HepG2 (cell line): ENCODE measurements around the gene NUTF2. TPM values are rescaled to one million over a fixed set of nuclear protein-coding genes. Genes with fewer than 3 reads are reported as not detected.
A peak's percentile ranks its signal among the peaks of the same experiment; 100 is the strongest.

Source experiments
- CBFB ChIP-seq: sonication (generic); formaldehyde crosslinking; IDR thresholded peaks from 2 replicates; pipeline ENCODE4 v1.4.0; 2020; ENCODE audit warnings: missing genetic modification reagents
- HDAC1 ChIP-seq: sonication (generic); formaldehyde crosslinking; IDR thresholded peaks from 2 replicates; pipeline ENCODE4 v1.5.1; 2020; ENCODE audit warnings: mild to moderate bottlenecking, missing genetic modification reagents
- PITX1 ChIP-seq: sonication (generic); formaldehyde crosslinking; IDR thresholded peaks from 2 replicates; pipeline ENCODE4 v1.5.1; 2020; ENCODE audit warnings: mild to moderate bottlenecking, missing genetic modification reagents
- RCOR2 ChIP-seq: IDR thresholded peaks from 2 replicates; pipeline ENCODE4 v1.6.1; 2016; ENCODE audit warnings: missing biosample characterization, missing genetic modification reagents
- SMARCC2 ChIP-seq: fragments of 450-650 bp; IDR thresholded peaks from 2 replicates; pipeline ENCODE4 v1.6.1; 2017; ENCODE audit warnings: antibody characterized with exemption, mild to moderate bottlenecking
- TGIF2 ChIP-seq: IDR thresholded peaks from 2 replicates; pipeline ENCODE4 v1.6.1; 2016; ENCODE audit warnings: control low read depth, missing compliant biosample characterization
- ZKSCAN5 ChIP-seq: sonication (generic); formaldehyde crosslinking; IDR thresholded peaks from 2 replicates; pipeline ENCODE4 v1.5.1; 2020; ENCODE audit warnings: mild to moderate bottlenecking, missing genetic modification reagents
- ZKSCAN8 ChIP-seq: IDR thresholded peaks from 2 replicates; pipeline ENCODE4 v1.6.1; 2016; ENCODE audit warnings: borderline replicate concordance, missing genetic modification reagents, missing compliant biosample characterization
- ZNF101 ChIP-seq: sonication (generic); formaldehyde crosslinking; IDR thresholded peaks from 2 replicates; pipeline ENCODE4 v1.4.0; 2020; ENCODE audit warnings: mild to moderate bottlenecking, low read depth, missing genetic modification reagents, borderline replicate concordance
- ZNF207 ChIP-seq: fragments of 450-650 bp; IDR thresholded peaks from 2 replicates; pipeline ENCODE4 v1.6.1; 2016; ENCODE audit warnings: antibody characterized with exemption, borderline replicate concordance
- ZNF224 ChIP-seq: sonication (generic); formaldehyde crosslinking; IDR thresholded peaks from 2 replicates; pipeline ENCODE4 v1.5.0; 2020; ENCODE audit warnings: mild to moderate bottlenecking, missing genetic modification reagents
- ZNF317 ChIP-seq: sonication (generic); formaldehyde crosslinking; IDR thresholded peaks from 2 replicates; pipeline ENCODE4 v1.5.0; 2020; ENCODE audit warnings: mild to moderate bottlenecking, missing genetic modification reagents
- ZNF331 ChIP-seq: sonication (generic); formaldehyde crosslinking; IDR thresholded peaks from 2 replicates; pipeline ENCODE4 v1.4.0; 2020; ENCODE audit warnings: missing genetic modification reagents
- ZNF460 ChIP-seq: sonication (generic); formaldehyde crosslinking; IDR thresholded peaks from 2 replicates; pipeline ENCODE4 v1.5.1; 2020; ENCODE audit warnings: missing genetic modification reagents, mild to moderate bottlenecking, borderline replicate concordance
- ZNF570 ChIP-seq: sonication (generic); formaldehyde crosslinking; IDR thresholded peaks from 2 replicates; pipeline ENCODE4 v1.4.0; 2020; ENCODE audit warnings: mild to moderate bottlenecking, missing genetic modification reagents, borderline replicate concordance
- ZNF788 ChIP-seq: sonication (generic); formaldehyde crosslinking; IDR thresholded peaks from 2 replicates; pipeline ENCODE4 v1.5.0; 2020; ENCODE audit warnings: mild to moderate bottlenecking, missing genetic modification reagents, borderline replicate concordance
- ZNF839 ChIP-seq: sonication (generic); formaldehyde crosslinking; IDR thresholded peaks from 2 replicates; pipeline ENCODE4 v1.4.0; 2020; ENCODE audit warnings: missing genetic modification reagents, mild to moderate bottlenecking, borderline replicate concordance
- polyA plus RNA-seq, 8 experiments: library from polyadenylated mRNA; depleted of rRNA in 3 of 8; stranded (reverse) in 7 of 8; unstranded in 1 of 8; fragments of >200 nt; fragmentation: Illumina TruSeq in 4 of 8; extraction: Trizol in 4 of 8; gene quantifications; 2 replicates each; pipeline versions ENCODE4 v1.2.1 to v1.2.3, GENCODE V29; 2011 to 2016; ENCODE audit warnings: low read depth in 4 of 8, missing spikeins in 1 of 8, mixed read lengths in 1 of 8; ENCODE audit not compliant: insufficient read depth in 1 of 8
- total RNA-seq, 5 experiments: library from RNA; depleted of rRNA; stranded (reverse); fragments of >200 nt; fragmentation: Illumina TruSeq; extraction: Trizol; gene quantifications; 2 replicates each; pipeline ENCODE4 v1.2.3, GENCODE V29; 2016; ENCODE audit warnings: low read depth in 1 of 5
- TF ChIP-seq, protein P1 (sequence below): IDR thresholded peaks from 2 replicates; pipeline ENCODE4 v1.6.1; 2018; ENCODE audit warnings: missing genetic modification reagents
- TF ChIP-seq, protein P2 (sequence below): sonication (generic); formaldehyde crosslinking; IDR thresholded peaks from 2 replicates; pipeline ENCODE4 v1.5.0; 2020; ENCODE audit warnings: missing genetic modification reagents
- TF ChIP-seq, protein P3 (sequence below): sonication (generic); formaldehyde crosslinking; IDR thresholded peaks from 2 replicates; pipeline ENCODE4 v1.8.1; 2023; ENCODE audit warnings: mild to moderate bottlenecking, missing genetic modification reagents, borderline replicate concordance
- TF ChIP-seq, protein P4 (sequence below): sonication (generic); formaldehyde crosslinking; IDR thresholded peaks from 2 replicates; pipeline ENCODE4 v1.4.0; 2020; ENCODE audit warnings: missing genetic modification reagents
- TF ChIP-seq, protein P5 (sequence below): sonication (generic); formaldehyde crosslinking; IDR thresholded peaks from 2 replicates; pipeline ENCODE4 v1.5.0; 2020; ENCODE audit warnings: mild to moderate bottlenecking, missing genetic modification reagents

NUTF2 gene
- total and polyA plus RNA-seq, 2 of the 13 experiments (the other 11 are each of a cell fraction or from before 2014, with no cell fraction given) = 168 to 214 TPM

DNA sequence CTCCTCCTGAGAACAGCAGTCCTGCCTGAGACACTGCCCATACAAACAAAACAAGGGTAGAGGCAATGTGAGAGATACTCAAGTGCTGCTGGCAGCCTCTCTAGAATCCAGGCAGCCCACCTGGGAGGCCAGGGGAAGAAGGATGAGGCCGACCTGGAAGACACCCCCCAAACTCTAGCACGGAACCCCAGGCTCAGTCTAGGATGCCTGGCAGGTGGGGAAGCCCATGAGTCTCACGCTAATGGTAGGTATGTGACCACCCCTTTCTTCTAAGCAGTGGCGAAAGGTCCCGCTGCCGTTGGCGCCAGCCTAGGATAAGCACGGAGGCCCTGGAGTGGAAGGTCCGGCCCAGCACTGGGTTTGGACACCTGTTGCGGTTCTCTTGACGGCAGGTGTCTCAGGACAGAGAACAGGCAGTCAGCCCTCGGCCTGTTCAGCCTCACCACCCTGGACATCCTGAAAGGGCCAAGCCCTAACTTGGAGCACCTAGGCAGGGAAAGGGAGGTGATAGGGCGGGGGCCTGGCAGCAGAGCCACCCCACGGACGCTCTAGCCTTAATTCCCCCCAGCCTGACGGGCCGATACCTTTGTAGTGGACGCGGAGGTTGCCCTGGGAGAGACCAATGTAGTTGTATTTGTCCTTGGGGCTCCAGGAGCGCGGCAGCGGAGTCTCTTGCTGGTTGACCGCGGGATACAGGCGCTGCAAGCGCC, 40.9 kb upstream of the NUTF2 start (continued):
- no peak for TF ChIP-seq ZKSCAN8 (CRISPR knock-in tag)
- TF ChIP-seq, protein P1, sequence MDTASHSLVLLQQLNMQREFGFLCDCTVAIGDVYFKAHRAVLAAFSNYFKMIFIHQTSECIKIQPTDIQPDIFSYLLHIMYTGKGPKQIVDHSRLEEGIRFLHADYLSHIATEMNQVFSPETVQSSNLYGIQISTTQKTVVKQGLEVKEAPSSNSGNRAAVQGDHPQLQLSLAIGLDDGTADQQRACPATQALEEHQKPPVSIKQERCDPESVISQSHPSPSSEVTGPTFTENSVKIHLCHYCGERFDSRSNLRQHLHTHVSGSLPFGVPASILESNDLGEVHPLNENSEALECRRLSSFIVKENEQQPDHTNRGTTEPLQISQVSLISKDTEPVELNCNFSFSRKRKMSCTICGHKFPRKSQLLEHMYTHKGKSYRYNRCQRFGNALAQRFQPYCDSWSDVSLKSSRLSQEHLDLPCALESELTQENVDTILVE (CRISPR knock-in tag) = 0 out of 2 replicates have a peak, but pooled peaks have one; percentile 9
- TF ChIP-seq ZNF331 (CRISPR knock-in tag) = no peak
- no peak; the same call in 1 of the 2 replicates for TF ChIP-seq ZNF317 (CRISPR knock-in tag)
- TF ChIP-seq, protein P2, sequence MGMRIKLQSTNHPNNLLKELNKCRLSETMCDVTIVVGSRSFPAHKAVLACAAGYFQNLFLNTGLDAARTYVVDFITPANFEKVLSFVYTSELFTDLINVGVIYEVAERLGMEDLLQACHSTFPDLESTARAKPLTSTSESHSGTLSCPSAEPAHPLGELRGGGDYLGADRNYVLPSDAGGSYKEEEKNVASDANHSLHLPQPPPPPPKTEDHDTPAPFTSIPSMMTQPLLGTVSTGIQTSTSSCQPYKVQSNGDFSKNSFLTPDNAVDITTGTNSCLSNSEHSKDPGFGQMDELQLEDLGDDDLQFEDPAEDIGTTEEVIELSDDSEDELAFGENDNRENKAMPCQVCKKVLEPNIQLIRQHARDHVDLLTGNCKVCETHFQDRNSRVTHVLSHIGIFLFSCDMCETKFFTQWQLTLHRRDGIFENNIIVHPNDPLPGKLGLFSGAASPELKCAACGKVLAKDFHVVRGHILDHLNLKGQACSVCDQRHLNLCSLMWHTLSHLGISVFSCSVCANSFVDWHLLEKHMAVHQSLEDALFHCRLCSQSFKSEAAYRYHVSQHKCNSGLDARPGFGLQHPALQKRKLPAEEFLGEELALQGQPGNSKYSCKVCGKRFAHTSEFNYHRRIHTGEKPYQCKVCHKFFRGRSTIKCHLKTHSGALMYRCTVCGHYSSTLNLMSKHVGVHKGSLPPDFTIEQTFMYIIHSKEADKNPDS (CRISPR knock-in tag) = peak; percentile 37; the same call in 1 of the 2 replicates
- no peak for TF ChIP-seq ZNF460 (CRISPR knock-in tag)
- no peak for TF ChIP-seq RCOR2
- TF ChIP-seq, protein P3, sequence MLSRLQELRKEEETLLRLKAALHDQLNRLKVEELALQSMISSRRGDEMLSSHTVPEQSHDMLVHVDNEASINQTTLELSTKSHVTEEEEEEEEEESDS (CRISPR knock-in tag) = no peak
- no peak for TF ChIP-seq ZKSCAN5
- no peak for TF ChIP-seq ZNF207
- TF ChIP-seq CBFB (CRISPR knock-in tag) = no peak
- 0 out of 2 replicates have a peak, but pooled peaks have one; percentile 31 for TF ChIP-seq ZNF788 (CRISPR knock-in tag)
- TF ChIP-seq ZNF839 (CRISPR knock-in tag) = no peak
- TF ChIP-seq, protein P4, sequence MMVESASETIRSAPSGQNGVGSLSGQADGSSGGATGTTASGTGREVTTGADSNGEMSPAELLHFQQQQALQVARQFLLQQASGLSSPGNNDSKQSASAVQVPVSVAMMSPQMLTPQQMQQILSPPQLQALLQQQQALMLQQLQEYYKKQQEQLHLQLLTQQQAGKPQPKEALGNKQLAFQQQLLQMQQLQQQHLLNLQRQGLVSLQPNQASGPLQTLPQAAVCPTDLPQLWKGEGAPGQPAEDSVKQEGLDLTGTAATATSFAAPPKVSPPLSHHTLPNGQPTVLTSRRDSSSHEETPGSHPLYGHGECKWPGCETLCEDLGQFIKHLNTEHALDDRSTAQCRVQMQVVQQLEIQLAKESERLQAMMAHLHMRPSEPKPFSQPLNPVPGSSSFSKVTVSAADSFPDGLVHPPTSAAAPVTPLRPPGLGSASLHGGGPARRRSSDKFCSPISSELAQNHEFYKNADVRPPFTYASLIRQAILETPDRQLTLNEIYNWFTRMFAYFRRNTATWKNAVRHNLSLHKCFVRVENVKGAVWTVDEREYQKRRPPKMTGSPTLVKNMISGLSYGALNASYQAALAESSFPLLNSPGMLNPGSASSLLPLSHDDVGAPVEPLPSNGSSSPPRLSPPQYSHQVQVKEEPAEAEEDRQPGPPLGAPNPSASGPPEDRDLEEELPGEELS = no peak
- TF ChIP-seq ZNF224 = no peak; the same call in 1 of the 2 replicates
- TF ChIP-seq TGIF2 (CRISPR knock-in tag) = no peak
- TF ChIP-seq, protein P5, sequence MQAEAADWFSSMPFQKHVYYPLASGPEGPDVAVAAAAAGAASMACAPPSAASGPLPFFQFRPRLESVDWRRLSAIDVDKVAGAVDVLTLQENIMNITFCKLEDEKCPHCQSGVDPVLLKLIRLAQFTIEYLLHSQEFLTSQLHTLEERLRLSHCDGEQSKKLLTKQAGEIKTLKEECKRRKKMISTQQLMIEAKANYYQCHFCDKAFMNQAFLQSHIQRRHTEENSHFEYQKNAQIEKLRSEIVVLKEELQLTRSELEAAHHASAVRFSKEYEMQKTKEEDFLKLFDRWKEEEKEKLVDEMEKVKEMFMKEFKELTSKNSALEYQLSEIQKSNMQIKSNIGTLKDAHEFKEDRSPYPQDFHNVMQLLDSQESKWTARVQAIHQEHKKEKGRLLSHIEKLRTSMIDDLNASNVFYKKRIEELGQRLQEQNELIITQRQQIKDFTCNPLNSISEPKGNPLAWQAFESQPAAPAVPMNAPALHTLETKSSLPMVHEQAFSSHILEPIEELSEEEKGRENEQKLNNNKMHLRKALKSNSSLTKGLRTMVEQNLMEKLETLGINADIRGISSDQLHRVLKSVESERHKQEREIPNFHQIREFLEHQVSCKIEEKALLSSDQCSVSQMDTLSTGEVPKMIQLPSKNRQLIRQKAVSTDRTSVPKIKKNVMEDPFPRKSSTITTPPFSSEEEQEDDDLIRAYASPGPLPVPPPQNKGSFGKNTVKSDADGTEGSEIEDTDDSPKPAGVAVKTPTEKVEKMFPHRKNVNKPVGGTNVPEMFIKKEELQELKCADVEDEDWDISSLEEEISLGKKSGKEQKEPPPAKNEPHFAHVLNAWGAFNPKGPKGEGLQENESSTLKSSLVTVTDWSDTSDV (CRISPR knock-in tag) = peak; percentile 82; the same call in 1 of the 2 replicates
- no peak for TF ChIP-seq PITX1
- TF ChIP-seq SMARCC2 = no peak
- TF ChIP-seq HDAC1 = no peak
- no peak for TF ChIP-seq ZNF101
- TF ChIP-seq ZNF570 (CRISPR knock-in tag) = no peak
